Osteocyte (in vitro differentiated cells): ENCODE results near the gene PANX1. TPM values are rescaled to one million over a fixed set of nuclear protein-coding genes. Genes with fewer than 3 reads are reported as not detected.
"Not testable (repeated sequence)": the region's sequence is repeated elsewhere in the genome, so short reads cannot be mapped to it uniquely, and the experiment has no call there.

Experiments used
- DNase-seq: peaks from one replicate; pipeline ENCODE4 v3.0.0; 2021; ENCODE audit warnings: mixed read lengths; ENCODE audit not compliant: unreplicated experiment; ENCODE audit errors: extremely low spot score
- H3K27ac Mint-ChIP-seq: one replicate; pipeline ENCODE4 v1.8.0; 2021; ENCODE audit warnings: mild to moderate bottlenecking, mixed read lengths; ENCODE audit not compliant: unreplicated experiment
- H3K27me3 Mint-ChIP-seq: one replicate; pipeline ENCODE4 v1.8.0; 2021; ENCODE audit warnings: mixed read lengths; ENCODE audit not compliant: unreplicated experiment
- H3K36me3 Mint-ChIP-seq: one replicate; pipeline ENCODE4 v1.8.0; 2021; ENCODE audit warnings: mixed read lengths; ENCODE audit not compliant: unreplicated experiment
- H3K4me1 Mint-ChIP-seq: one replicate; pipeline ENCODE4 v1.8.0; 2021; ENCODE audit warnings: mixed read lengths; ENCODE audit not compliant: unreplicated experiment
- H3K4me3 Mint-ChIP-seq: one replicate; pipeline ENCODE4 v1.8.0; 2021; ENCODE audit warnings: mild to moderate bottlenecking, moderate library complexity, mixed read lengths; ENCODE audit not compliant: unreplicated experiment
- H3K9me3 Mint-ChIP-seq: one replicate; pipeline ENCODE4 v1.8.0; 2021; ENCODE audit warnings: mixed read lengths; ENCODE audit not compliant: unreplicated experiment
- total RNA-seq: library from RNA; stranded (reverse); gene quantifications from 2 replicates; pipeline ENCODE4 v1.2.1, GENCODE V29; 2021
- TF ChIP-seq, protein P1 (sequence below): fragments of 200-600 bp; sonication (generic); IDR thresholded peaks from 2 replicates; pipeline ENCODE4 v1.5.0; 2021; ENCODE audit warnings: antibody characterized with exemption, mild to moderate bottlenecking, moderate library complexity

Gene PANX1
- total RNA-seq, 1 donor from 2014 or later: 24.9 TPM

GRCh38 chr11:94152678-94153065, 24.0 kb downstream of the PANX1 start:
- Mint-ChIP-seq H3K4me3 (no peak overlapping the region), H3K9me3 (no peaks in the 10 kb centered on the region), H3K4me1 (peaks cover 63% of the 10 kb centered on the region), H3K27me3 (no peaks in the 10 kb centered on the region), H3K27ac (peak overlapping the region; percentile 78), H3K36me3 (peaks cover 2% of the 10 kb centered on the region)
- TF ChIP-seq, protein P1, sequence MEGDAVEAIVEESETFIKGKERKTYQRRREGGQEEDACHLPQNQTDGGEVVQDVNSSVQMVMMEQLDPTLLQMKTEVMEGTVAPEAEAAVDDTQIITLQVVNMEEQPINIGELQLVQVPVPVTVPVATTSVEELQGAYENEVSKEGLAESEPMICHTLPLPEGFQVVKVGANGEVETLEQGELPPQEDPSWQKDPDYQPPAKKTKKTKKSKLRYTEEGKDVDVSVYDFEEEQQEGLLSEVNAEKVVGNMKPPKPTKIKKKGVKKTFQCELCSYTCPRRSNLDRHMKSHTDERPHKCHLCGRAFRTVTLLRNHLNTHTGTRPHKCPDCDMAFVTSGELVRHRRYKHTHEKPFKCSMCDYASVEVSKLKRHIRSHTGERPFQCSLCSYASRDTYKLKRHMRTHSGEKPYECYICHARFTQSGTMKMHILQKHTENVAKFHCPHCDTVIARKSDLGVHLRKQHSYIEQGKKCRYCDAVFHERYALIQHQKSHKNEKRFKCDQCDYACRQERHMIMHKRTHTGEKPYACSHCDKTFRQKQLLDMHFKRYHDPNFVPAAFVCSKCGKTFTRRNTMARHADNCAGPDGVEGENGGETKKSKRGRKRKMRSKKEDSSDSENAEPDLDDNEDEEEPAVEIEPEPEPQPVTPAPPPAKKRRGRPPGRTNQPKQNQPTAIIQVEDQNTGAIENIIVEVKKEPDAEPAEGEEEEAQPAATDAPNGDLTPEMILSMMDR: no peak
- DNase-seq: no peak

- peak overlapping the region; percentile 78 for H3K27ac Mint-ChIP-seq
- H3K4me1 Mint-ChIP-seq: peaks cover 57% of the 10 kb centered on the region
- no peaks in the 10 kb centered on the region for H3K9me3 Mint-ChIP-seq
- DNase-seq: no peak
- no peaks in the 10 kb centered on the region for H3K27me3 Mint-ChIP-seq
- TF ChIP-seq, protein P1: no peak
- no peak overlapping the region for H3K4me3 Mint-ChIP-seq
- H3K36me3 Mint-ChIP-seq: peaks cover 2% of the 10 kb centered on the region
These were observed 24.7 kb downstream of the PANX1 start for GRCh38 chr11:94153320-94153719.

GRCh38 chr11:94154095-94154856, 25.6 kb downstream of the PANX1 start:
- Mint-ChIP-seq H3K36me3 (peaks cover 2% of the 10 kb centered on the region), H3K4me3 (no peak overlapping the region), H3K27ac (no peak overlapping the region), H3K4me1 (peaks cover 47% of the 10 kb centered on the region), H3K9me3 (no peaks in the 10 kb centered on the region), H3K27me3 (no peaks in the 10 kb centered on the region)
- DNase-seq: no peak
- TF ChIP-seq, protein P1: no peak

GRCh38 chr11:94157339-94157738, 28.7 kb downstream of the PANX1 start:
- H3K4me3 Mint-ChIP-seq, H3K9me3 Mint-ChIP-seq, DNase-seq, H3K27me3 Mint-ChIP-seq, H3K27ac Mint-ChIP-seq: not testable (repeated sequence)
- H3K4me1 Mint-ChIP-seq: peaks cover 17% of the 10 kb centered on the region
- H3K36me3 Mint-ChIP-seq: peaks cover 12% of the 10 kb centered on the region

DNA sequence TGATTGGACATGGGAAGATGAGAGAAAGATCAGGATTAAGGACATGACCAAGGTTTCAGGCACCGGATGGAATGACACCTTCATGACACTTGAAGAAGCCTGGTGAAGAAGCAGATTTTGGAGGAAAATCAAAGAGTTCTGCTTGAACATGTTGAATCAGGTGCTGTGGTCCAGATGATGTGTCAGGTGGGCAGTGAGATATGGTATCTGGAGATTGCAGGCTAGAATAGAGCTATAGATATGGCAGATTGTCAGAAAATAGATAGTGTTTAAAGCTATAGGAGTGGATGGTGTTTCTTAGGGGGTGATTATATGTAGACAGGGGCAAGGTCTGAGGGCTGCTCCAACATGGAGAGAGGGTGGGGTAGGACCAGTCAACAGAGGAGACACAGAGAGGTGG, 40.2 kb downstream of the PANX1 start:
- no peak overlapping the region for H3K27ac Mint-ChIP-seq
- H3K4me1 Mint-ChIP-seq: peaks cover 2% of the 10 kb centered on the region
- no peaks in the 10 kb centered on the region for H3K27me3 Mint-ChIP-seq
- DNase-seq: no peak
- no peaks in the 10 kb centered on the region for H3K9me3 Mint-ChIP-seq
- no peak overlapping the region for H3K4me3 Mint-ChIP-seq
- peaks cover 7% of the 10 kb centered on the region for H3K36me3 Mint-ChIP-seq
- TF ChIP-seq, protein P1: no peak
